GM18520 (cell line): ENCODE measurements around the gene ZBED3.

Experiments used
- ATAC-seq: cut with Tn5 transposase; IDR thresholded peaks from one replicate; pipeline ENCODE4 v1.9.1; 2021; ENCODE audit not compliant: unreplicated experiment

The ZBED3 gene

GRCh38 chr5:77077829-77078176 lies 9.3 kb downstream of the ZBED3 start:
- ATAC-seq = no peak

DNA sequence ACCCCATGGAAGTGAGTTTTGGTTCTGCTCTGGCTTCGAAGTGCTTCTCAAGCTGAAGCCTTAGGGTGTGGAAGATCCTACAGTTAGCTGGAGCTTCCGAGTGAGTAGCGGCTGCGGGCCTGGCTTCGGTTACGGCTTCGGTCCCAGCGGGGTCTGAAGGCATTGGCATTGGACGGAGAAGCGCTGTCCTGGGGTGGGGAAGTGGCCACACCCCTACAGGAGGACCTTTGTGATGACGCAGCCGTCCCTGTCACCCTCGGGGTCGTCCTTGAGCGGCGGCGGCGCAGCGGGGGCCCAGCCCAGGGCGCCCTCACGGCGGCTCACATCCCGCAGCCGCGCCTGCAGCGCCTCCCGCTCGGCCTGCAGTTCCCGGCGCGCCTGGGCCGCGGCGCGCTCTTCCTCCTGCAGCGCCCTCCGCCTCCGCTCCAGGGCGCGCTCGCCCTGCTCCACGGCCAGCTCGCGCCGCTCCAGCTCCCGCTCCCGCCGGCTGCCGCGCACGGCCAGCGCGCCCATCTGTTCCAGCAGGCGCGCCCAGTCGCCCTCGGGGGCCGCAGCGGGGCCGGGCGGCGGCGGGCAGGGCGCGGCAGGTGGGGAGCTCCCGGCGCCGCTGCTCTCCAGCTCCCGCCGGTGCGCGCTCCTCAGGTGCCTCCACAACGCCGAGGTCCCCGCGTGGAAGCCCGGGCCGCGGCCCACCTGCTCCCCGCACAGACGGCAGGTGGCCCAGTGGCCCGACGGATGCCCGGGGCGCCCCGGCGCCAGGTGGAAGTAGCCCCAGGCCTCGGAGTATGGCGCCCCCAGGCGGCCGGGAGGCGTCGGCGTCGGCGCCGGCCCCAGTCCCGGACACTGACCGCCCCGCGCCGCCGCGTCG lies 9.9 kb downstream of the ZBED3 start:
- peak; percentile 75 for ATAC-seq

GRCh38 chr5:77074745-77075144 lies 12.3 kb downstream of the ZBED3 start:
- ATAC-seq = no peak

DNA sequence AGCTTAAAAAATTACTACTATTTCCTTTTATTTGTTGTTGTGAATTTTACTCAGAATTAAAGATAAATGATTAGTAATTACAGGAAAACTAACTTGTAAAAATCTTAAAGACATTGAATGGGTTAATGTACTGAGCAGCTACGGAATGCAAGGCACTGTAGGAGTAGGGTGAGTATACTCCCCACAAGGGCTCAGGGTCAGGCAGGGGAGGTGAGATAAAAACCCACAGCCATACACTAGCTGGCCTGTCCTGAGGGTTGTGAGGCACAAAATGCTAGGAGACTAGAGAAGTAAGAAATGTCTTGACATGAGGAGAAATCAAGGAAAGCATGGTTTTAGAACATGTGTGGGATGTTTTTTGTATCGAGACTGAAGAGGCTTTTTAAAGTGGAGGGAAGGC lies 13.4 kb downstream of the ZBED3 start:
- no peak for ATAC-seq

DNA sequence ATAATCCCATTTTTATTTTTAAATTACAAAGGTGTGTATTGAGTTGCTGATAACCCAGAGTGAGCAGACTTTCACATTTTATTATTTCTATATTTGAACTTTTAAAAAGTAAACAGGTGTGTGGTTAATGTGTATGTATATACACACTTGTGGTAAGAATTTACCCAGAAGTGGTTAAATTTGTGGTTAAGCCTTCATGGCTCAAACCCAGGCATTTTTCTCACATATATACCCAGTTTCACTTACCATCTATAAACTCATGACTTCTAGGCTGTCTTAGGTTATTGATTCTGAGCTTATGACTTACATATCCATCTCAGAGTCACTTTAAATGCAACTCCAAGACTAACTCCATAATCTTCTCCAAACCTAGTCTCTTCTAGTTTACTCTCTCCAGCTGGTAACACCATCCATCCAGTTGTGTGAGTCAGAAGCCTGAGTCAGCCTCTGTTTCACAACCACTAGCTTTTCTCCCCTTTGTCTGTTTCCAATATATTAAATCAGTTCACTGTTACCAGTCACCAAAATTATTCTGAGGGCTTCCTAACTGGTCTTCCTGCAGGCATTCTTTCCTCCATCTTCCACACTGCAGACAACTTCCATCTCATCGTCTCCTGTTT lies 20.2 kb downstream of the ZBED3 start:
- peak; percentile 58 for ATAC-seq

GRCh38 chr5:77066184-77066583 lies 20.9 kb downstream of the ZBED3 start:
- no peak for ATAC-seq

GRCh38 chr5:77065256-77065655 lies 21.8 kb downstream of the ZBED3 start:
- ATAC-seq = no peak

DNA sequence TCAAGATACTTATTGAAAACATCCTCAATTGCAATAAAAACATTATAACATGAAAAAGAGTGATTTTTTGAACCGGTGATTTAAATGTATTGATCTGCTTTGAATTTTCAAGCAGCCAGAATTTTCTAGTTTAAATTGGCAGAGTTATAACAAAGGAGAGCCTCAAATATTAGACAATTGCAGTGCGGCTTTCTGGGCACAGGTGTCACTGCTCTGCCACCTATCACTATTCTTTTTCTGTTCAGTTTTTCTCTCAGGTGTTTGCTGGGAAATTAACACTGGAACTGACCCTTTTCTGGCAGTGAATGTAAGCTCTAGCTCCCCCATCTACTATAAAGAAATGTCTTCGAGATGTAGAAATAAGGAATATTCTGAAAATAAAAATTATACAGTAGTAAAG lies 23.0 kb downstream of the ZBED3 start:
- ATAC-seq = no peak

- ATAC-seq = no peak
Measured at GRCh38 chr5:77046416-77047073, 40.5 kb downstream of the ZBED3 start.

- no peak for ATAC-seq
Measured at GRCh38 chr5:77035950-77036349, 51.1 kb downstream of the ZBED3 start.

- no peak for ATAC-seq
Measured at GRCh38 chr5:77033338-77033737, 53.7 kb downstream of the ZBED3 start.

GRCh38 chr5:77032635-77033034 lies 54.5 kb downstream of the ZBED3 start:
- no peak for ATAC-seq

- ATAC-seq = no peak
Measured at GRCh38 chr5:77031891-77032290, 55.2 kb downstream of the ZBED3 start.

GRCh38 chr5:77030097-77031071 lies 56.7 kb downstream of the ZBED3 start, which contains the start of gene AGGF1:
TSS of gene AGGF1 (plus strand) at chr5:77030404. CDS start at chr5:77030767, 363 bp downstream.
- ATAC-seq = peak; percentile 97

GRCh38 chr5:77029376-77029885 lies 57.7 kb downstream of the ZBED3 start:
- no peak for ATAC-seq

DNA sequence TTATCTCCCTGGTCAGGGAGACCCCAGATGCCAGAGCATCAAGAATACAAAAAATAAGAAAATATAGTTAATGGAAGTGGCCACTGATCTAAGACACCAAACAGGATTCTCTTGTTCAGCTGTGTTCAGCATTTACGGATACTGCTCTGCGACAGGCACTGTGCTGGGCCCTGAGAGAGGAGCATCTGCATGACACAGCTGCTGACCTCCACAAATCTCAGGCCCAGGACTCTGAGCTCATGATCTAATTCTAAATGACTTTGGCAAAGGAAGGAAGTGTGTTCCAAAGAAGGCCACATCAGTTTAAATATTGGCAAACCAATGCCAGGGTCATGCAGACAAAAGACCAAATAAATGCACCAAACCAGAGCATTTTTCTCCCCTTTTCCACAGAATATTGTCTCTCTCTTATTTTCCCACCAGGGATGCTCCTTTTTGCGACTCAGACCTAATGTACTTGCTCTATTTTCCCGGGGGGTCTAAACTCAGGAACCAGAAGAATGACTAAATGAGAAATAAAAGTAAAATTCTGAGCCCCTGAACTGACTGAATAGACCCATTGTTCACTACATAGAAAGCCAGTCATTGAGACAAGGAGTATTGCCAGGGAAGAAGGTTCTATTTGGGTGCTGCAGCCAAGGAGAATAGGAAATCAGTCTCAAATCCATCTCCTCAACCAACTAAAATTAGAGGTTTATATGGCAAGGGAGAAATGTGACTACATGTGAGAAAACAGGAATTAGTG lies 58.3 kb downstream of the ZBED3 start:
- no peak for ATAC-seq

DNA sequence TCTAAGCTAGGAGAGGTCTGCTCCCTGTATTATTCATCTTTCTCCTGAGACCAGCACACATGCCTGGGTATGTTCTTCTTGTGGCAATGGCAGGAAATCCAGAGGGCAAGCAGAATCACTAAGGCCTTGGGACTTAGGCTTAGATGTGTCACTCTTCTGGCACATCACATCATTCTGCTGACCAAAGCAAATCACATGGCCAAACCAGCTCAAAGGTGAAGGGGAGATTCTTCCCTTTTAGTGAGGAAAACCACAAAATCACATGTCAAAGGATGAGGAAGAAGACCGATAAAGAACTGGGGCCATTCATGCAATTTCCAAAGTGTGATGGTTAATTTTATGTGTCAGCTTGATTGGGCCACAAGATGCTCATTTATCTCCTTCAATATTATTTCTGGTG lies 62.6 kb downstream of the ZBED3 start:
- ATAC-seq = no peak

GRCh38 chr5:77022511-77023417 lies 64.3 kb downstream of the ZBED3 start:
- ATAC-seq = no peak
